AML-193 (cell line): Measurements from ENCODE around the gene PLPPR2.
"Not testable (repeated sequence)": the region's sequence is repeated elsewhere in the genome, so short reads cannot be mapped to it uniquely, and the experiment has no call there.

Experiments
- DNase-seq, 2 experiments: peaks; one replicate each; lab custom pipeline; 2025; lab: John Stamatoyannopoulos, UW

Gene PLPPR2

DNA sequence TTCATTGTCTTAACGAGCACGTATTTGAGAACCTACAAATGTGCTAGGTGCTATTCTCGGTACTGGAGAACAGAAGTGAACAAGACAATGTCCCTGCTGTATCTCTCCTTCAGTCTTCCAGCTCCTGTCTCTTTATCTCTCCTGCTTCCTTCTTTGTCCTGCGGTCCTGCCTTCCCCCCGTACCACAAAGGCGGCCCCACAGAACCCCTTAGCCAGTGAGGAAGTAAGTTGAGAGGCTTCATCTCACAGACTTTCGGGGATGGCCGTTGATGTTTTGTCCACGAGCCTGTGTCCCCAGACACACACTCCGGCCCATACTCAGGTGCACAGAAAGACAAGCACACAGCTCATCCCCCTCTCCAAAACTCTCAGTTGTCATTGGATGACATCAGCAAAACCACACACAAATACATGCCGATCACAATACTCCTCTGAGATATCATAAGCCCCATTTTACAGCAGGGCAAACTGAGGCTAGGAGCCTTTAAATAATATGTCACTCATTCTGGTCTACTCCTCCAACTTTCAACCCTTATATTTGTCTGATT, 18.7 kb downstream of the PLPPR2 start:
- no peak for DNase-seq

DNA sequence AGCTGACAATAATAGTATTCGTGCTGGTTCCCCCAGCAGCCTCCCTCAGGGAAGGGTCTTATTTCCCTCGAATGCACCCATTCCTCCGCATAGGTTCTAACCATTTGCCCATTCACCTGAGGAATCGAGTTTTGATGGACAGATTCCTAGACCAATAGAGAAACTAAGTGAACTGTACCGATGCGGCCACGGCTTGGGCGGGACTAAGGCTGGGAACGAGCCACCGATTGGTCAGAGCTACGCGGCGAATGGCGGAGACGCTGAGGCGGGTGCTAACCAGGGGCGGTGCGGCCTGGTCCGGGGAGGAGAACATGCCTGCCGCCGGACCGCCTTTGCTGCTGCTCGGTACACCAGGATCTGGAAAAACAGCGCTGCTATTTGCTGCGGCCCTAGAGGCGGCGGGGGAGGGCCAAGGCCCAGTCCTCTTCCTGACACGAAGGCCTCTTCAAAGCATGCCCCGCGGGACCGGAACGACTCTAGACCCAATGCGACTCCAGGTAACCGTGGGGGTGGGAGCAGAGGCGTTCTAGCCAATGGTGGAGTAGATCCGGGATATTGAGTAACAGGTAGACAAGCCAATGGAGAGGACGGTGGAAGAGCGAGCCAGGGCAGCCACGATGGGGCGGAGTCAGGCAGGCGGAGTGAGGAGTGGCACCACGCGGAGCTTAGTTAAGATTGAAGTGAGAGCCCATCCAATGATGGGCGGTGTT, 19.4 kb downstream of the PLPPR2 start, which contains the start of gene SWSAP1:
TSS of gene SWSAP1 (plus strand) at position 234 of the 710 bp plus-strand sequence. CDS start at position 249, 15 bp downstream.
- DNase-seq = peak; percentile 99 to 100

DNA sequence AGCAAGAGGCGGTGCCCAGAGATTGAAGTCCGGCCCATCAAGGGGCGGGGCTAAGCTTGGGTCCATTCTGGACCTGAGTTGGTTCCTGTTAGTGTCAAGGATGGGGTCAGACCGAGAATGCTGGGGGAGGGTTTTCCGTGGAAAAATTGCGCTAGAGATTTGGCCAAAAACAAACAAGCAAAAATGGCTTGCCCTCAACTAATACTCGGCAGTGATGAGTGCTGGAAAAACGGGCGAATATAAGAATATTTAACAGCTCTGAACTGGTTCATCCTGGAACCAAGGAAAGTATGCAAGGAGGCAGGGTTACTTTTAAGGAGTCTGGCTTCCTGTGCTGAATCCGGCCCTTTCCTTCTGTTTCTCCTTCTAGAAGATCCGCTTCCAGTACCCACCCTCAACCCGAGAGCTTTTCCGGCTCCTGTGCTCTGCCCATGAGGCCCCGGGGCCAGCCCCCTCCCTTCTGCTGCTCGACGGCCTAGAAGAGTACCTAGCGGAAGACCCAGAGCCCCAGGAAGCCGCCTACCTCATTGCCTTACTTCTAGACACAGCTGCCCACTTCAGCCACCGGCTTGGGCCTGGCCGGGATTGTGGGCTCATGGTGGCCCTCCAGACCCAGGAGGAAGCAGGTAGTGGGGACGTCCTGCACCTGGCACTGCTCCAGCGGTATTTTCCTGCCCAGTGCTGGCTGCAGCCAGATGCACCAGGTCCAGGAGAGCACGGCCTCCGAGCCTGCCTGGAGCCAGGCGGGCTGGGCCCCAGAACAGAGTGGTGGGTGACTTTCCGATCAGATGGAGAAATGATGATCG, 20.1 kb downstream of the PLPPR2 start:
- peak in 1 of 2 experiments; percentile 41 for DNase-seq

DNA sequence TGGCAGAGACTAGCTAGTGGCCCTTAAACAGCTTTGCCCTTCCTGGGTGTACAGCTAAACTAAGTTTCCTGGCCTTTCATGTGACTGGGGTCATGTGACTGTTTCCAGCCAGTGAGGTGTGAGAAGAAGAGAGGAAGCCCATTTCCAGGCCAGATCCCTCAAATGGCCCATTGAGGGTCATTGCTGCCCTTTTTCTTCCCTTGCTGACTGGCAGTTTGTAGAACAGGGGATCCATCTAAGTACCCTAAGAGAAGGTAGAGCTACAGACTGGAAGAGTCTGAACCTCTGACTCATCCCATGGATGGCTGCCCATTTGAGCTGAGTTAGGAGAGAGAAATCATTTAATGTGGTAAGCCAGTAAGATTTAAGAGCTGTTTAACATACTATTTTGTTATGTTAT, 22.0 kb downstream of the PLPPR2 start:
- peak; percentile 10 to 14 for DNase-seq

DNA sequence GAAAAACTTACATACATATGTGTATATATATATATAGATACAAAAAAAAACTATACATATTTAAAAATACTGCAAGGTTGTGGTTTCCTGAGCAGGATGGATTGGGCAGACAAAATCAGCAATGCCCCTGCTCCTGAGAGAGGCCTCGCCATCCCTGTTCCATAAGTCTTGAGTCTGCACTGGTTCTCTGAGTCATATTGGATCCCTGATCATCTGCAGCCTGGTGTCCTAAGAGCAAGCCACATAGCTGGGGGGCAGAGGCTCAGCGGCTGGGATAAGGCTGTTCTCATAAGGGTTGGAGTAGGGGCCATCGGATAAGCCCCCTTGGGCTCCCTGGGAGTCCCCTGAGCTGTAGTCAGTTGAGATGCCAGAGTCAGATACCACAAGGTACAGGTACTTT, 22.5 kb downstream of the PLPPR2 start:
- no peak for DNase-seq

DNA sequence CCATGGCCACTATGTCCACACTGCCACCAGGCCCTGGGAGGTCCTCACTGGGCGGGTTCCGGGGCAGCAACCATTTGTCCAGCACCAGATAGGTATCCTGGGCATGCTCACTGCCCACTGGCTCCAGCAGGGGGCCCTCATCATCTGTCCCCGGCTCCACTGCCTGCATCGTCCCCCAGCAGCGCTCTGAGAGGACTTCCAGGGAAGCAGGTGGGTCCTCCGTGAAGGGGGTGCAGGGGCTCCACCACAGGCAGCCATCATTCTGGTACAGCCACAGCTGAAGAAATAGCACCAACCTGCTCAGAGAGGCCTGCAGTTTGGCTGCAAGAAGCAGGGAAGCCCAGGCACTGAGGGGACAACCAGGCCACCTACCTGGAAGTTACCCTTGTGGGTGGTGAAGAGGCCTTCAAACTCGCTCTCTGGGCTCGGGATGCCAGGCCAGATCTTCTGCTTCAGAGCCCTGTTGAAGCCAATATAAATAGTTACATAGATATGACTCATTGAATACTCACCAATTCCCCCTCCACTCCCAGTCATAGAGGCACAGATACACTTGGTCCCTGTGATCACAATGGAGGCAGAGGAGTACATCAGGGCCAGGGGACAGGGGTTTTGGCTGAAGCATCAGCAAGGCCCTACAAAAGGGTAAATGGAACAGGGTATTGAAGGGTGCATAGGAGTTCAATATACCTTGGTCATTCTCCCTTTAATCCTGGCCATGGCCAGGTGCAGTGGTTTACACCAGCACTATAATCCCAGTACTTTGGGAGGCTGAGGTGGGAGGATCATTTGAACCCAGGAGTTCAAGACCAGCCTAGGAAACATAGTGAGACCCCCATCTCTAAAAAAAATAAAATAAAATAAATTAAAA, 23.3 kb downstream of the PLPPR2 start:
- peak; percentile 11 to 29 for DNase-seq

DNA sequence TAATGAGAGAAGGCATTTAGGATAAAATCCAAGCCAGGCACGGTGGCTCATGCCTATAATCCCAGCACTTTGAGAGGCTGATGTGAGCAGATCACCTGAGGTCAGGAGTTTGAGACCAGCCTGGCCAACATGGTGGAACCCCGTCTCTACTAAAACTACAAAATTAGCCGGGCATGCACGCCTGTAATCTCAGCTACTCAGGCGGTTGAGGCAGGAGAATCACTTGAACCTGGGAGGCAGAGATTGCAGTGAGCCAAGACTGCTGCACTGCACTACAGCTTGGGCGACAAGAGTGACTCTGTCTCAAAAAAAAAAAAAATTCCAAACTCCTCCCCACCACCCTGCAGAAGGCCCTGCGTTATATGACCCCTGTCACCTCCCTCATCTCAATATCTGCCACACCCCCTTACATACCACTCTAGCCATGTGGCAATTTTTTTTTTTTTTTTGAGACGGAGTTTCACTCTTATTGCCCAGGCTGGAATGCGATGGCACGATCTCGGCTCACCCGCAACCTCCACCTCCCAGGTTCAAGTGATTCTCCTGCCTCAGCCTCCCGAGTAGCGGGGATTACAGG, 24.1 kb downstream of the PLPPR2 start:
- not testable (repeated sequence) for DNase-seq

DNA sequence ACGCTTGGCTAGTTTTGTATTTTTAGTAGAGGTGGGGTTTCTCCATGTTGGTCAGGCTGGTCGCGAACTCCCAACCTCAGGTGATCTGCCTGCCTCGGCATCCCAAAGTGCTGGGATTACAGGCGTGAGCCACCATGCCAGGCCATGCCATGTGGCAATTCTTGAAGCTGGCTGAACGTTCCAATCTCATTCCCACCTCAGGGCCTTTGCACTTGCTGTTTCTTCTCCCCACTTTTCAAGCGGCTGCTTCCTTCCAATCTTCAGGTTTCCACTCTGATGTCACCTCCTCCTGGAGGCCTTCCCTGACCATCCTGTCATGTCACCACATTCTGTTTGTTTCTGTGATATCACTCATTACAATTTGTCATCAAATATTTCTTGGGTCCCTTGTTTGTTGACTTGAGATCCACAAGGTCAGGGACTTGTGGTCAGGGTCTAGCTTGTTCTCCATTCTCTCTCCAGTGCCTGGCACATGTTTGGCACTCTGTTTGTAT, 24.7 kb downstream of the PLPPR2 start:
- no peak for DNase-seq

DNA sequence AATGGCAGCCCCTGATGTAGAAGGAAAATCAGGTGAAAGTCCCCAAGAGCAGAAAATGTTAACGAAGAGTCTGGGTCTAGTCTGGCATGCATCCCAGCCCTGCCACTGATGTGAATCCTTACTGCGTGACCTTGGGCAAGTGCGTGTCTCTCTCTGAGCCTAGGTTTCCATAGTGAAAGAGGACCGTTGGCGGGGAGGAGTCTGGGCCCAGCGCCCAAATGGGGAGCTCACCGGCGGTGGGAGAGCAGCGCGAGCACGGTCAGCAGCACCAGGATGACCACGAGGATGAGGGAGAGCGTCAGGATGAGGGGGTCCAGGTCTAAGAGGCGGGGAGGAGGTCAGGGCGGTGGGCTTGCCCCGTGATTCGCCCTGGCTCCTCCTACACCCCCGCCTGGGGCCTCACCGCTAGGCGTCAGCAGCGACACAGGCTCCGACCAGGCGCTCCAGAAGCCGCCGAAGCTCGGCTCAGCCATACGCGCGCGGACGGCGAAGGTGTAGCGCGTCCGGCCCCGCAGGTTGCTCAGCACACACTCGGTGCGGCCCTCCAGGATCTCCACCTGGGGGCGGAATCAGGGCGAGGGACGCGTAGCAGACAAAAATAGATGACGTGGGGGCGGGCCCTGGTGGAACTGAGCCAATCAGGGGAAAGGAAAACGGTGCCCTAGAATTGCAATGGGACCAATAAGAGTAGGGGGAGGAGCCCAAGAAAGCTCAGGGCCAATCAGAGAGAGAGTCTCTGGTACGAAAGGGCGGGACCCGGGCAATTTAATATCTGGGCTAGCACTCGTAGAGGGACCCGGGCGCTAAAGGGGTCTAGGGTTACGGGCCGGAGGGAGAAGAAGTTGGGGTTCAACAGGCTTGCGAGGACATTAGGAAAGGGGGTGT, 25.7 kb downstream of the PLPPR2 start:
- DNase-seq = peak; percentile 97

DNA sequence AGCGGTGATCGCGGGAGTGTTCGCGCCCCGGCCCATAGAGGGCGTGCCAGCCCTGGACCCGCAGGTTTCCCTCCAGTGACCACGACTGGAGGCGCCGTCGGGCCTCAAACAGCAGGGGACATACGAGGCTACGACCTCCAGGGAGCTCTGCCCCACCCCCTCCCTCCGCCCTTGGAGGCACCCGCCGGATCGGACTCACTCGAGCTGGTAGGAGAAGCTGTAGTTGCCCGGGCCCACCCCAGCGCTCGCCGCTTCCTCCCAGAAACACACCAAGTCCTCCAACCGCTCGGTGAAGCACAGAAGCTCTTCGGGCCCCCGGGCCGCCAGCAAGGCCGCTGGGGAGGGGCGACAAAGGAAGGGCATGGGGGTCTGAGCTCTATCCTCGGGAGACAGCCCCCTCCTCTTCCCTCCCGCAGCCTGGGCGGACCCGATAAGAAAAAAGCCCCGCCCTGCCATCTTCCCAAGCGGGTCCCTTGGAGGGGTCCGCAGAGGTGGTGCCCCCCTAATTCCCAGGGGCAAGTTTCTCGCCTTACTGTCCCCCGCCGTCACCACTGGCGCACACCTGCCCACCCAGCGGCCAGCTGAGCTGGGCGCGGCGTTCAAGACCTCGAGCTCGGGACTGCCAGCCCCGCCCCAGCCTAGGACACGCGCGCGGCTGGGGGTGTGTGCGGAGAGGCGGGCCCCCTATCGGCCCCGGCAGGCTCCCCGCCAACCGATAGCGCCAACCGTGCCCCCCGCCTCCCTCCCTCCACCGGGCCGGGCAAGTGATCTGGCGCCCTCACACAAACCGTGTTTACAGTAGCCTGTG, 27.9 kb downstream of the PLPPR2 start:
- DNase-seq = peak in 1 of 2 experiments; percentile 7

DNA sequence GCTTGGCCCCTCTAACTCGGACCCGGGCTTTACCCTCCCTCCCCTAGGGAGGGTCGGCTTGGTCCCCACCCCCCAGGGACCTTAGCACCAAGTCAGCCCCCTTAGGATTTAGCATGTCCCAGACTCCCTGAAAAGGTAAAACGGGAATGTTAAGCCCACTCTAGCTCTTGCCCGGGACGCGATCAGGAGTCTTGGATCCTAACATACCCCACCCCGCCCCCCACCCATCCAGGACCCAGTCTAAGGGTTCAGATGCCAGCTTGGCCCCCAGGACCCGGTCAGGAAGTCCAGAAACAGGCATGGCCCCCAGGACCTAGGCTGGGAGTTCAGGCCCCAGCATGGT, 28.4 kb downstream of the PLPPR2 start:
- no peak for DNase-seq

DNA sequence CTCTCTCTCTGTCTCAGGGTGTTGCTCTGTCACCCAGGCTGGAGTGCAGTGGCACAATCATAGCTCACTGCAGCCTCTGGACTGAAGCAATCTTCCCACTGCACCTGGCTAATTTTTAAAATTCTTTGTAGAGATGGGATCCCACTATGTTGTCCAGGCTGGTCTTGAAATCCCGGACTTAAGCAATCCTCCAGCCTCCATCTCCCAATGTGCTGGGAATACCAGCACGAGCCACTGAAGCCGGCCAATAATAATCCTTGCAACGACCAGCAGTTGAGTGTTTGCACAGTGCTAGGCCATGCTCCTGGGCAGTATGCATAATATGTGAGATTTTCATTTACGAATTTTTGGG, 29.5 kb downstream of the PLPPR2 start:
- DNase-seq = no peak

DNA sequence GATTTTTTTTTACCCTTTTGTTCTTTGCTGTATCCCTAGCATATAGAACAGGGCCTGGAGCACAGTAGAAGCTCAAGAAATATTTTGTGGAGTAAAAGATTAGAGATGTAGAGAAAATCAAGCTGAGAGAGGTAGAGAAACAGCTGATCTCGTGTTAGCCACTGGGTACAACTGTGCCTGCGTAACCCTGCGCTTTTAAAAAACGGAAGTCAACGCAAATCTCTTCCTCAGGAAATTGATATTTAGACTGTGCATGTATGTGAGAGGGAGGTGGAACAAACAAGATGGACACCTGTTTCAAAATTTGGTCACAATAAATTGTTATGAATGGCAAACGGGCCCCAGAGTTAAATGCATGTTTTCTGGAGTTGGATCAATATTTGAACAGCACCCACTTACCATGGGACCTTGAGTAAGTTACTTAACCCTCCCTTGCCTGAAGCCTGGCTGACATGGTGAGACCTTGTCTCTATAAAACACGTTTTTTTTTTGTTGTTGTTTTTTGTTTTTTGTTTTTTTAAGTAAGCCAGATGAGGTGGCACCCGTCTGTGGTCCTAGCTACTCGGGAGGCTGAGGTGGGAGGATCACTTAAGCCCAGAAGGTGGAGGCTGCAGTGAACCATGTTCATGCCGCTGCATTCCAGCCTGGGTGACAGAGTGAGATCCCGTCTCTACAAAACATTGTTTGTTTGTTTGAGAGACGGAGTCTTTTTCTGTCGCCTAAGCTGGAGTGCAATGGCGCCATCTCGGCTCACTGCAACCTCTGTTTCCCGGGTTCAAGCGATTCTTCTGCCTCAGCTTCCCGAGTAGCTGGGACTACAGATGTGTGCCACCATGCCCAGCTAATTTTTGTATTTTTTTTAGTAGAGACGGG, 32.2 kb downstream of the PLPPR2 start:
- DNase-seq = peak; percentile 12 to 31

DNA sequence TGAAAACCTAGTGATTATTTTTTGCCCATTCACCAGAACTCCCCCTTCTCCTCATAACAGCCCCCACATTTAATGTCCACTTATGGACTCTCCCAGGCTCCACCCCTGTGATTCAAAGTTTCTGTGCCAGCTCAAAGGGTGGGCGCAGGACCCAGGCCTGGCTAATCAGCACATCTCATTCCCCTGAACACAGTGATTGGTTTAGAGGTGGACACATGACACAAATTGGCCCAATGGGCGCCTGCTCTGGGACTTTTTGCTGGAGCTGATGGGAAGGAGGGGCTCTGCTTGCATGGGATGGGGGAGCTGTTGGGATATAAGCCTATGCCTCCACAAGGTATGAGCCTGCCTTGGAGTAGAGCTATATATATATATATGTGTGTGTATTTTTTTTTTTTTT, 35.1 kb downstream of the PLPPR2 start:
- DNase-seq = no peak

DNA sequence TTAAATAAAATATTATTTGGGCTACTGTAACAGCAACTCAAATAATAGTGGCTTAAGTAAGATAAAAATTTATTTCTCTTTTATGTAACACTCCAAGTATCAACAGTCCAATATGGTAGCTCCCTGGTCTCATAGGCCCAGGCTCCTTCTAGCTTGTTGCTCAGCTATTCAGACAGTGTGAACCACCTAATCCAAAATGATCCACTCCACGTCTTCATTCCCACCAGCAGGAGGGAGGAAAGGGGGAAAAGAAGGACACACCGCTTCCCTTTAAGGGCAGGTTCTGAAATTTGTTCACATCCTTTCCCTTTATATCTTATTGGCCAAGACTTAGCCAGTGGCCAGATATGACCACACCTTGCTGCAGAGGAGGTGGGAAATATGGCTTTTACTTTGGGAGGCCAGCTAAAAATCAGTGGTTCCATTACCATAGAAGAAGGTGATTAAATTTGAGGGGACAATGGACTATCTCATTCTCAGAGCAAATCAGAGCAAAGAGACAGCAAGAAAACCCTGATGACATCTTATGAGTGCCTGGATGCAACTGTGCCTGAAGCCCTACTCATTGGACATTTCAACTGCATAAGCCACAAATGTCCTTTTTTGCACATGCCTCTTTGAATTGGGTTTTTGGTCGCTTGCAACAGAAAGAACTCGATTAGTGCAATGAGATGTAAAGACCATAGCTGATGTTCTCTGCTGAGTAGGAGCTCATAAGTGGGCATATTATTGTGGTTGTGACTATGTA, 35.9 kb downstream of the PLPPR2 start:
- no peak for DNase-seq

DNA sequence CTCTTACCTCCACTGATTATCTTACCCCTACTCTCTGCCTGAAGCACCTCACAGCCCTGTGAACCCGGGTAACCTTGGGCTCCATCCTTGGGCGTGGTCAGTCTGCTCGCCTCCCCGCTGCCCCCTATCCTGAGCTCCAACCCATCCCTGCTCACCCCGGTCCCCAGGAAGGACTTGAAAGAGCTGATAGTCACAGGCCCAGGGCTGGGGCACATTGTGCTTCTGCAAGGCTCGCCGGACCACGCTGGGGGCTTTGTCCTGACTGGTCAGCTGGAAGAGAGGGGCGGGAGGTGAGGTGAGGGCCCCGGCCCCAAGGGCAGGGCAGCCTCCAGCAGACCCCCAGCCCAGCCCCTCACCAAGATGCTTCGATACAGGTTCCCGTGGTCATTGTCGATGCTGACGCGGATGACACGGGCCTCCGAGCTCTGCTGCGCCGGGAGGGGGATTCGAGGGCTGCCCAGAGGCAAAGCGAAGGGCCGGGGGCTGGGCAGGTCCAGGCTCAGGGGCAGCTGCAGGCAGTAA, 41.9 kb downstream of the PLPPR2 start:
- no peak for DNase-seq

DNA sequence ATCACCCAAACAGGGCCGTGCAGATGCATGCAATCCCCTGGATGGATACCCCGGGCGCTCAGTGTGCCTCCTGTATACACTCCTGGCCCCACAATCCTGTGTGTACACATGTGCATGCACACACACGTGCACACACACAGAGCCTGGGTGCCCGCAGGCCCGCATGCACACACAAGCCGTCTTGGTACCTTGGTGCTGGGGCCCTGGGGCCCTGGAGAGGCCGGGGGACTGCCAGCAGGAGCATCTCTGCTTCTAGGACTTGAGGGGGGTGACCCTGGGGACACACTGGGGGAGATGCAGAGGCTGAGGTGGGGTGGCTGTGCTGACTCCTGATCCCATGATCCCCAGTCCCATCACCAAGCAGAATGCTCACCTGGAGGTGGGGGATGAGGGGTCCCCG, 44.4 kb downstream of the PLPPR2 start:
- no peak for DNase-seq

DNA sequence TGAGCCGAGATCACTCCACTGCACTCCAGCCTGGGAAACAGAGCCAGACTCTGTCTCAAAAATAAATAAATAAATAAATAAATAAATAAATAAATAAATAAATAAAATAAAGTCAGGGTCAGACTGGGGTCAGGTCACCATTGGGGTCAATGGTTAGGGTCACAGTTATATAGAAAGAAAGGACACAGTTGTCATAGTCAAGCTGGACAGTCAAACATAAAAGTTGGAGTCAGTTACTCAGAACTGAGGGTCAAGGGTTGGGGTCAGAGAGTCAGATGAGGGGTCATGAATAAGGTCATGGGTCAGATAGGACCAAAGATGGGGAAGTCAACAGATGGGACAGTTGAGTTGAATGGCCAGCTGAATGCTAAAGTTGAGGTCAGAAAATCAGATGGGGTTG, 45.6 kb downstream of the PLPPR2 start:
- no peak for DNase-seq
